Stimulated activated memory B cell treated with anti-CD40 and anti-IgM and Interleukin-4, amounts not matched to agents 10 μg/mL and 1 μg/mL and 100 μg/mL, for 72 hours (primary cell): ENCODE results near the gene OSBPL8.

Experiments used
- ATAC-seq: fragments of 150-1000 bp; cut with Tn5 transposase; 2 replicates; pipeline ENCODE4 v1.10.0; 2021
- H3K27ac Mint-ChIP-seq: one replicate; pipeline ENCODE4 v1.8.0; 2022; ENCODE audit warnings: mild to moderate bottlenecking, mixed read lengths
- H3K27me3 Mint-ChIP-seq: one replicate; pipeline ENCODE4 v1.8.0; 2022; ENCODE audit warnings: mixed read lengths
- H3K36me3 Mint-ChIP-seq: one replicate; pipeline ENCODE4 v1.8.0; 2022; ENCODE audit warnings: mixed read lengths
- H3K4me1 Mint-ChIP-seq: one replicate; pipeline ENCODE4 v1.8.0; 2022; ENCODE audit warnings: mixed read lengths
- H3K4me3 Mint-ChIP-seq: one replicate; pipeline ENCODE4 v1.8.0; 2022; ENCODE audit warnings: mild to moderate bottlenecking, moderate library complexity, mixed read lengths
- H3K9me3 Mint-ChIP-seq: one replicate; pipeline ENCODE4 v1.8.0; 2022; ENCODE audit warnings: mixed read lengths

OSBPL8 gene

GRCh38 chr12:76317976-76318375, 241.6 kb downstream of the OSBPL8 start:
- H3K27me3 Mint-ChIP-seq = peaks cover 51% of the 10 kb centered on the region
- H3K4me1 Mint-ChIP-seq = peaks cover 9% of the 10 kb centered on the region
- H3K4me3 Mint-ChIP-seq = no peak overlapping the region
- H3K36me3 Mint-ChIP-seq = no peaks in the 10 kb centered on the region
- ATAC-seq = no peak
- H3K9me3 Mint-ChIP-seq = no peaks in the 10 kb centered on the region
- no peak overlapping the region for H3K27ac Mint-ChIP-seq

GRCh38 chr12:76316468-76316867, 243.1 kb downstream of the OSBPL8 start:
- no peak overlapping the region for H3K27ac Mint-ChIP-seq
- peaks cover 51% of the 10 kb centered on the region for H3K27me3 Mint-ChIP-seq
- no peaks in the 10 kb centered on the region for H3K9me3 Mint-ChIP-seq
- H3K4me1 Mint-ChIP-seq = peaks cover 9% of the 10 kb centered on the region
- ATAC-seq = no peak
- no peak overlapping the region for H3K4me3 Mint-ChIP-seq
- H3K36me3 Mint-ChIP-seq = no peaks in the 10 kb centered on the region

- Mint-ChIP-seq H3K4me1 (peaks cover 9% of the 10 kb centered on the region), H3K27ac (no peak overlapping the region), H3K9me3 (no peaks in the 10 kb centered on the region), H3K27me3 (peaks cover 47% of the 10 kb centered on the region), H3K4me3 (no peak overlapping the region), H3K36me3 (no peaks in the 10 kb centered on the region)
- ATAC-seq = no peak
Observed at GRCh38 chr12:76313299-76313698, 246.3 kb downstream of the OSBPL8 start.

GRCh38 chr12:76312315-76312714, 247.3 kb downstream of the OSBPL8 start:
- Mint-ChIP-seq H3K27ac (no peak overlapping the region), H3K4me3 (no peak overlapping the region), H3K27me3 (peaks cover 40% of the 10 kb centered on the region), H3K36me3 (no peaks in the 10 kb centered on the region), H3K9me3 (no peaks in the 10 kb centered on the region), H3K4me1 (peaks cover 9% of the 10 kb centered on the region)
- no peak for ATAC-seq

- no peak for ATAC-seq
- no peaks in the 10 kb centered on the region for H3K9me3 Mint-ChIP-seq
- H3K36me3 Mint-ChIP-seq = no peaks in the 10 kb centered on the region
- H3K27me3 Mint-ChIP-seq = peaks cover 35% of the 10 kb centered on the region
- no peak overlapping the region for H3K4me3 Mint-ChIP-seq
- peaks cover 9% of the 10 kb centered on the region for H3K4me1 Mint-ChIP-seq
- no peak overlapping the region for H3K27ac Mint-ChIP-seq
Observed at GRCh38 chr12:76311796-76312195, 247.8 kb downstream of the OSBPL8 start.

- peaks cover 9% of the 10 kb centered on the region for H3K4me1 Mint-ChIP-seq
- no peaks in the 10 kb centered on the region for H3K9me3 Mint-ChIP-seq
- H3K4me3 Mint-ChIP-seq = no peak overlapping the region
- H3K27me3 Mint-ChIP-seq = peaks cover 20% of the 10 kb centered on the region
- H3K36me3 Mint-ChIP-seq = no peaks in the 10 kb centered on the region
- no peak for ATAC-seq
- no peak overlapping the region for H3K27ac Mint-ChIP-seq
Observed at GRCh38 chr12:76310110-76310509, 249.5 kb downstream of the OSBPL8 start.

GRCh38 chr12:76308866-76309265, 250.7 kb downstream of the OSBPL8 start:
- Mint-ChIP-seq H3K27me3 (peaks cover 10% of the 10 kb centered on the region), H3K27ac (no peak overlapping the region), H3K4me3 (no peak overlapping the region), H3K4me1 (no peaks in the 10 kb centered on the region), H3K36me3 (no peaks in the 10 kb centered on the region), H3K9me3 (no peaks in the 10 kb centered on the region)
- ATAC-seq = no peak

- no peaks in the 10 kb centered on the region for H3K9me3 Mint-ChIP-seq
- H3K27ac Mint-ChIP-seq = no peak overlapping the region
- no peaks in the 10 kb centered on the region for H3K36me3 Mint-ChIP-seq
- no peak overlapping the region for H3K4me3 Mint-ChIP-seq
- H3K4me1 Mint-ChIP-seq = no peaks in the 10 kb centered on the region
- H3K27me3 Mint-ChIP-seq = peaks cover 22% of the 10 kb centered on the region
- ATAC-seq = no peak
Observed at GRCh38 chr12:76307083-76307482, 252.5 kb downstream of the OSBPL8 start.

- no peaks in the 10 kb centered on the region for H3K4me1 Mint-ChIP-seq
- H3K9me3 Mint-ChIP-seq = no peaks in the 10 kb centered on the region
- peaks cover 23% of the 10 kb centered on the region for H3K27me3 Mint-ChIP-seq
- H3K27ac Mint-ChIP-seq = no peak overlapping the region
- no peak overlapping the region for H3K4me3 Mint-ChIP-seq
- no peaks in the 10 kb centered on the region for H3K36me3 Mint-ChIP-seq
- no peak for ATAC-seq
Observed at GRCh38 chr12:76303989-76304460, 255.5 kb downstream of the OSBPL8 start.

- Mint-ChIP-seq H3K9me3 (no peaks in the 10 kb centered on the region), H3K27ac (no peak overlapping the region), H3K27me3 (peaks cover 23% of the 10 kb centered on the region), H3K36me3 (no peaks in the 10 kb centered on the region), H3K4me3 (no peak overlapping the region), H3K4me1 (no peaks in the 10 kb centered on the region)
- ATAC-seq = no peak
Observed at GRCh38 chr12:76303365-76303764, 256.2 kb downstream of the OSBPL8 start.
